Left hindlimb (tissue), 1 donor: ENCODE data around the gene HMGXB4.
A peak's percentile ranks its signal among the peaks of the same experiment; 100 is the strongest.

ENCODE experiments used
- DNase-seq: peaks from one replicate; pipeline ENCODE4 v3.0.0-alpha.2; 2018

The HMGXB4 gene

GRCh38 chr22:35264986-35265385 is 7.7 kb downstream of the HMGXB4 start:
- no peak for DNase-seq

DNA sequence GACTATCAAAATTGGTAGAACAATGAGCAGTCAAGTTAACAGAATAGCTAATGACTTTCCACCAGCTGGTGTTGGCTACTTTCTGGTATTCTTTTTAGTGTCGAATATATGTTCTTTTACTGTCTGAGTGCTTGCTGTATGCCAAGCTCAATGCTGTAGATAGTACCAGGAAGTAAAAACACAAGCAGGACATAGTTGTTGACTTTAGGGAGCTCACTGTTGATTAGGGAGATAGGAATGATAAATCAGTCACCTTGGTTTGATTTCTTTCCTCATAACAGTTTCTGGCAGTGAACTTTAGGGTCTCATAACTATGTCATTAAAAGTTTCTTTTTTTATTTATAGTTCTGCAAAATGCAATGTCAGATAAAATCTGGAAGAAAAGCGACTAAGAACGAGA is 9.0 kb downstream of the HMGXB4 start:
- no peak for DNase-seq

DNA sequence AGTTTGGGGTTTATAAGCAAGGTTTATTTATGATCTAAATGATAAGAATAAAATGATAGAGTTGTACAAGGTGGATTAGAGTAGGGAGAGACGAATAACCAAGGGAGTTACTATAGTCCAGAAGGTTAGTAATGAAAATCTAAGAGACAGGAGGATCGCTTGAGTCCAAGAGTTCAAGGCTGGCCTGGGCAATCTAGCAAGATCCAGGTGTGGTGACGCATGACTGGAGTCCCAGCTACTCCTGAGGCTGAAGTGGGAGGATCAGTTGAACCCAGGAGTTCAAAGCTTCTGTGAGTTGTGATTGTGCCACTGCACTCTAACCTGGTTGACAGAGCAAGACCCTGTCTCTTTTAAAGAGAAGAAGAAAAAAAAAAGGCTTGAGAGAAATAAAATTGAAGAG is 12.3 kb downstream of the HMGXB4 start:
- DNase-seq, result no peak

- DNase-seq, result no peak
These were observed 17.0 kb downstream of the HMGXB4 start for GRCh38 chr22:35274154-35274871.

GRCh38 chr22:35275580-35275979 is 18.3 kb downstream of the HMGXB4 start:
- no peak for DNase-seq

GRCh38 chr22:35276019-35276418 is 18.7 kb downstream of the HMGXB4 start:
- DNase-seq, result no peak

GRCh38 chr22:35288116-35288515 is 30.8 kb downstream of the HMGXB4 start:
- no peak for DNase-seq

DNA sequence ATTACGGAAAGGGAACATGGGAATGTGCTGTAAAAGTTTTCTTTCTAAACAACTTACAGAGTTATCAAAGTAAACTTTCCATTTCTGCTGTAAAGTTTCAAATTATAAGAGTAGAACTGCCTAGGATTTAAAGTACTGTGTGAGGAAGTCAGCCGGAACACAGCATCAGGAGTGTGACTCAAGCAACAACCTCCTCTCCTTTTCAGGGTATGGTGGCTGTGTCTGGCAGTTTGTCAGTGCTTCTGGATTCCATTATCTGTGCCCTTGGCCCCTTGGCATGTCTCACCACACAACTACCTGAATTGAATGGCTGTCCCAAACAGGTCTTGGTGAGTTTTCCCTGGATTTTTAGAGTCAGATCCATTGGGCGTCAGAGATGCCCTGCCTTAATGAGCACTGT is 35.5 kb downstream of the HMGXB4 start:
- DNase-seq, result no peak

- DNase-seq, result no peak
These were observed 38.8 kb downstream of the HMGXB4 start for GRCh38 chr22:35296051-35296450.

DNA sequence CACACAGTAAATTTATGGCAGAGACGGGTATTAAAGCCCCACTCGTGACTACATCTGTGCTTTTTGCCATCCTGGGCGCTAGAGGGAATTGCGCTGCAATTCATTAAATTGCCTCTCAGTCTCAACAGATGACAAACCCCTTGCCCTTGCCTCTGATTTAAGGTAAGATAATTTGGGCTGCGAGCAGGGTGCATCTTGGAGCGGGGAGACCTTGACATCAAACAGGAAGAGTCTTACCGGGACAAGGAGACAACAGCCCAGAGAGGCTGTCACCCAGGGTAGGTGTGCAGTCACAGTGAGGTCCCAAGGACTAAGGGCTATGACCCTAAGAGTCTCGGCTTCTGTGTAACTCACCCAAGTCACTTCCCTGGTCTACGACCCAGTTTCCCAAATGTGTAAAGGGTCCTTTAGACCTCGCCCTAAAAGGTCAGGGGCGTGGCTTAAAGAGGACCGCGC is 42.0 kb downstream of the HMGXB4 start:
- DNase-seq, result no peak

GRCh38 chr22:35299673-35300499 is 42.6 kb downstream of the HMGXB4 start, which contains the start of gene TOM1:
Gene TOM1 (plus strand): TSS chr22:35299894. CDS start chr22:35299929, 35 bp downstream.
- DNase-seq, result peak; percentile 97

DNA sequence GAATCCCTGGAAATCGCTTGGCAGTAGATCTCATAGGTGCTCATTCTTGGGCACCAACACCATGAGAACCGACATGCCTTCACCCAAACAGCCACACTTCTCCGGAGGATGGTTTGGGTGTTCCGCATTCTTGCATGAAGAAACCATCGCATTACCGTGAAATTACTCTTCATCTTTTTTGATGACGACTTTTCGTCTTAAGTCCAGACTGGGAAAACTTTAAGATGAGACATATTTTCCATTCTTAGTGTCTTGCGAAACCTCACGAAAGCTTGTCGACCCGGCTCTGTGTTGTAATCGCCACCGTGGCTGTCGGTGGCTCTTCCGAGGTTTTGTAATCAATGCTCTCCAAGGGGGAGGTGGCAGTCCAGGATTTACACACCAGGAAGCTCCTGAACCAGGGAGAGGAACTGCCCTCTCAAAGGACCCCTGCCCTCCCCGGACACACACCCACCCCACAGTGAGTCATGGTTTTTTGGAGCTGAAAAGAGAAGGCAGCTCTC is 44.1 kb downstream of the HMGXB4 start:
- DNase-seq, result no peak

DNA sequence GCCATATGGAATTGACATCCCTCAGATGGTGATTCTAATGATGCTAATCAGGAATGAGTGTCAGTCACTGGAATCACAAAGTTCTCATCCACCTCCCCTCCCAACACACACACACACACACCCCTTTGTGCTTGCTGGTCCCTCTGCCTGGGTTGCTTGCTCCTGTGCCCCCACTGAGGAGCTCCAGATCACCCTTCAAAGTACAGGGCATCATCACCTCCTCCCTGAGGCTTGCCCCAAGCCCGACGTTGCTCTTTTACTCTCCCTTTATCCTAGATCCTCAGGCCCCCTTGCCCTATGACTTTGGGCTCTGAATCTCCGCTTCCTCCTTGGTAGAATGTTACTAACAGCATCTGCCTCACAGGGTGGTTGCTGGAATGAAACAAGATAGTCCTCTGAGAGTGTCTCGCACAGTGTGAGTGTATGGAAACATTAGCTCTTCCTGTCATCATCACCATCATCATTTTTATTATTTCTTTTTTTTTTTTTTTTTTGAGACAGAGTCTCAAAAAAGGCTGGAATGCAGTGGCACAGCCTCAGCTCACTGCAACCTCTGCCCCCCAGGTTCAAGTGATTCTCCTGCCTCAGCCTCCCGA is 45.8 kb downstream of the HMGXB4 start:
- no peak for DNase-seq

GRCh38 chr22:35305525-35306070 is 48.3 kb downstream of the HMGXB4 start:
- DNase-seq, result no peak

GRCh38 chr22:35306350-35306967 is 49.2 kb downstream of the HMGXB4 start:
- no peak for DNase-seq

- DNase-seq, result no peak
These were observed 50.1 kb downstream of the HMGXB4 start for GRCh38 chr22:35307372-35307771.

GRCh38 chr22:35307892-35308291 is 50.6 kb downstream of the HMGXB4 start:
- peak; percentile 58 for DNase-seq

- no peak for DNase-seq
These were observed 51.3 kb downstream of the HMGXB4 start for GRCh38 chr22:35308480-35309021.

GRCh38 chr22:35310556-35311550 is 53.6 kb downstream of the HMGXB4 start:
- no peak for DNase-seq

DNA sequence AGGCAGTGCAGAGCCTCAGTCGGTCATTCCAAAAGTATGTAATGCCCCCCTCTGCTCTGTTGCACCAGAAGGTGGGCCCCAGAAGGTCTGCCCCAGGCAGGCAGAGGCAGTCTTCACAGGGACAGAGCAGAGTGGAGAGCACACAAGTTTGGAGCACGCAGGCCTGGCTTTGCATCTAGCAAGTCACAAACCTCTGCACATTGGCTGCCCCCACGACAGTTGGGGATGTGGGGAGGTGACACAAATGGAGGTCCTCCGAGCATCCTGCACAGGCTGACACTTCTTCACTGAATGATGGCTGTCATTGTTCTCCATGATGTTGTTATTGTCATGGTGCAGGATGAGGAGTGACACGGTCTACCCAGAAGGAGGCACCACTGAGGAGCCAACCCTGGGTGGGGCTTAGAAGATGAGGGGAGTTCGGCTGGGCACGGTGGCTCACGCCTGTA is 54.3 kb downstream of the HMGXB4 start:
- DNase-seq, result no peak
